Fibroblast of skin of right biceps (primary cell): ENCODE results near the gene SHQ1.
"Not testable (repeated sequence)": the region's sequence is repeated elsewhere in the genome, so short reads cannot be mapped to it uniquely, and the experiment has no call there.

Source experiments
- DNase-seq: peaks from one replicate; pipeline ENCODE4 v3.0.0-alpha.2; 2013

SHQ1 gene

GRCh38 chr3:72798552-72799195 lies 49.6 kb downstream of the SHQ1 start:
- peak; percentile 34 for DNase-seq

GRCh38 chr3:72797773-72798543 lies 50.3 kb downstream of the SHQ1 start:
- DNase-seq = peak; percentile 79

DNA sequence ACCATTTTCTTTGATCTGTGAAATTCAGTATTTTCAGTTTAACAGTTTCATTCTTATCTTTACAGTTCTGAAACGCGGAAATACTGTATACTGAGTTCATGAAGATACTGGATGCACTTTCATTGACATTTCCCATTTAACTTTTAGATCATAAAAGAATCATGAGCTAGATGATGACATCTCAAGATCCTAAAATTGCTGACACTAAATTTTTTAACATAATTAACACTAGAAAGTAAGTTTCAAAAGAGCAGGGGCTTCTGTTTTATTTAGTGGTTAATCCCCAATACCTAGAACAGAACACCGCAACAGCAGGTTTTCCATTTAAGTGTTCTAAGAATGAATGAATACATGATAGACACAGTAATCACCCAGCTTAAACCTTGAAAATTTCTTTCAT lies 54.2 kb downstream of the SHQ1 start:
- DNase-seq = no peak

DNA sequence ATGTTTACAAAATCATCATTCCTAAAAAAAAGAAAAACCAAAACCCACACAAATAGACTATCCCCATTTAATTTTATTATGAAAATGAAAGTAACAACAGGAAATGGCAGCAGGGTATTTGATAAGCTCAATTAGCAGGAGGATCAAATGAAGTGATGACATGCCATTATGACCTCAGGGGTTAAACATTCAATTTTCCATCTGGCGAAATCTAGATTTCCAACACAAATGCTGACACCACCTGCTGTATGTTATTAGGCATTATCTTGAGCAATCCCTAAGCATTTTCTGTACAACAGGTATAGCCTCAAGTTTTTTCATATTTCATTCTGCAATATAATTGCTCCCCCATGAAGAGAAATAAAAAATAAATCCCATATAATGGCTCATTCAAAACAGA lies 57.1 kb downstream of the SHQ1 start:
- peak; percentile 18 for DNase-seq

- no peak for DNase-seq
These were observed 58.5 kb downstream of the SHQ1 start for GRCh38 chr3:72789786-72790185.

DNA sequence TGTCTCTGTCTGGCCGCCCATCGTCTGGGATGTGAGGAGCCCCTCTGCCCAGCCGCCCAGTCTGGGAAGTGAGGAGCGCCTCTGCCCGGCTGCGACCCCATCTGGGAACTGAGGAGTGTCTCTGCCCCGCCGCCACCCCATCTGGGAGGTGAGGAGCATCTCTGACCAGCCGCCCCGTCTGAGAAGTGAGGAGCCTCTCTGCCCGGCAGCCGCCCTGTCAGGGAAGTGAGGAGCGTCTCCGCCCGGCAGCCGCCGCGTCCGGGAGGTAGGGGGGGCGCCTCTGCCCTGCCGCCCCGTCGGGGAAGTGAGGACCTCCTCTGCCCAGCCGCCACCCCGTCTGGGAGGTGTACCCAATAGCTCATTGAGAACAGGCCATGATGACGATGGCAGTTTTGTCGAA lies 60.0 kb downstream of the SHQ1 start:
- not testable (repeated sequence) for DNase-seq

DNA sequence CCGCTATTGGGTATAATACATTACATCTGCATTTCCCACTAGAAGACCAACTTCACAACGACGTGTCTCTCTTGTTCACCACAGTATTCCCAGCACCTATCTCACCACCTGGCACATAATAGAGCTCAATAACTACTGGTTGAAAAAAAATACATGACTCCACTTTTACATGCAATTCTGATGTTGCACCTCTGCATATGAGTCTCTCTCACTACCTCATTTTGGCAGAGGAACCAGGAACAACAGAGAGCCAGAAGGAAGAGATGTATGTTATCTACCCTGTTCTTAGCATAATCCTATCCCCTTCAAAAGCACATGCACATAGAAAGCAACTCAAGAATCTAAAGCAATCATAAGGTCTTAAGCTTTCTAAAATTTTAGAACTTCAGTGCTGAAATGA lies 61.6 kb downstream of the SHQ1 start:
- DNase-seq = no peak

- no peak for DNase-seq
These were observed 64.0 kb downstream of the SHQ1 start for GRCh38 chr3:72784226-72784625.

DNA sequence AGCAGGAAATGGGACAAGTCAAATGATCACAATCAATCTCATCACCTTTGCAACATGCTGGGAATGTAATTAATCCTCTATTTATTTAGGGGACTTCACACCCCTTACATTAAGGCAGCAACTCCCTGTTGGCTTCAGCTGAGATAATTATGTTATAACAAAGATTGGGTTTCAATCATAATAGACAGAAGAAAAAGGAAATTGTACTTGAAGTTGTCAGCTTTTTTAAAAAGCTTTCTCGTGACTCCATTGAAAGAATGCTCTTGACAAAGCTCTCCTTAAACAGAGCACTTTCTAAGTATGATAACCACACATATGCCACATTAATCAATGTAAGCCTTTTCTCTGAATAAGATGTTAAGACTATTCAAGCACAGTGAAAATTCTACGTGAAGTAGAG lies 65.7 kb downstream of the SHQ1 start:
- DNase-seq = no peak

DNA sequence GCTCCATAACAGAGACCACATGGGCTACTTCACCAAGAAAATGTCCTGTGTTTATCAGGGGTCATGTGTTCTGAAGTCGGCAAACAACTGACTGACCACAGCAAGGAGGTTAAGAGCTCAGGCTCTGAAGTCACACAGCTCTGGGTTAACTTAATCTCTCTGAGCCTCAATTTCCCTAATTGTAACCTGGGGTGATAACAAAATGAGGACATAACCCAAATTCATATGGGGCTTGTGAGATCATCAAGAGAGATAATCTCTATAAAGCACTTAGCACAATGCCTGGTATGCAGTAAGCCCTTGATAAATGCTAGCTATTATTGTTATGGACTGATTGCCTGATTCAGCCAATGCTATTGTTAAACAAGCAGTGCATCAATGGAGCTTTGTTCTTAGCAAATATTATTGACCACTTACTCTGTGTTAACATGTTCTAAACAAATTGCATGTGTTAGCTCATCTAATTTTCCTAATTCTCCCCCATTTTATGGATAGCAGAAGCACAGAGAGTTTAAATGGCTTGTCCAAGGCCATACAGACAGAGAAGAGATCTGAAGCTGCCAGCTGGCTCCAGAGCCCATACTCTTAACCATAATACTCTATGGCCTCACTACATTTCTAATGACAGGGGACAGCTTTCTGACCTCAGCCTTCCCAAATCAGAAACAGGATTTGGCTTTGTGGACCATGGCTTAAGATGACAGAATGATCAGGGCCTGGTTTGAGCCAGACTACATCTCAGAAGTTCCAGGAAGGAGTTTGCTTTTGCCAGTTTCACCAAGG lies 78.3 kb downstream of the SHQ1 start:
- no peak for DNase-seq

GRCh38 chr3:72768936-72769335 lies 79.3 kb downstream of the SHQ1 start:
- DNase-seq = no peak

DNA sequence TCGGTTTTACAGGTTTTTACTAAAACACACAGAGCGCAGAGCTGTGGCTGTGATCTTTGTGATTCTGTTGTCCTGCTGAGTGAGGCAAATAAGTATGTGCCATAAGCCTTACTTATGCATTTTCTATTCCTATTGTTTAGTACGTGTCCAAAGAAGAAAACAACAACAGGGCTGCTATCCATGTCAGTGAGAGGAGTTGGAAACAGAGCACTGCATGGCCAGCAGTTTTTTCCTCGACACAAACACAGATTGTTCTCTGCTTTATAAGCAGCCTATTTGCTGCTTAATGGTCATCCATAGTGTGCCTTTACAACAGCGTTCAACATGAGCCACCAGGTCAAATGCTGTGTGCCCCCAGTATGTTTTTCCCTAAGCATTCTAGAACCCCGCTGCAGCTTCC lies 79.8 kb downstream of the SHQ1 start:
- no peak for DNase-seq

DNA sequence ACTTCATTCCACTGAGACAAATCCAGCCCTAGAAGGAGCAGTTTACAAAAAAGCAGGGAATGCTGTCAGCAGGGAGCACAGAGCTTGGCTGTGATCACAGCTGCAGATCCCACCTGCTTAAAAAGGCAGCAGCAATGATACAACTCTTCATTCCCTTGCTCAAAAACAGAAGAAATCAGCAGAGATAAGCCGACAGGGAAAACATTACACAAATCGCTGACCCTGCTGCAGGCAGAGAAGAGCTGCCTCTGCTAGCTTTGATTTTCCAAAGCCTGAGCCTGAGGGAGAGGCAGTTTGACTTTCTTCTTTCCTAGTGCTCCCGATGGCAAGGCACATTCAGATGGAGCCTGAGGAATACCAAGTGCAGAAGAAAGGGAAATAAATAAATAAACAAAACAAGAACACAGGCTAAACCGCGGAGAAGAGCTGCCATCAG lies 80.2 kb downstream of the SHQ1 start:
- DNase-seq = no peak

GRCh38 chr3:72766866-72767265 lies 81.4 kb downstream of the SHQ1 start:
- DNase-seq = no peak

DNA sequence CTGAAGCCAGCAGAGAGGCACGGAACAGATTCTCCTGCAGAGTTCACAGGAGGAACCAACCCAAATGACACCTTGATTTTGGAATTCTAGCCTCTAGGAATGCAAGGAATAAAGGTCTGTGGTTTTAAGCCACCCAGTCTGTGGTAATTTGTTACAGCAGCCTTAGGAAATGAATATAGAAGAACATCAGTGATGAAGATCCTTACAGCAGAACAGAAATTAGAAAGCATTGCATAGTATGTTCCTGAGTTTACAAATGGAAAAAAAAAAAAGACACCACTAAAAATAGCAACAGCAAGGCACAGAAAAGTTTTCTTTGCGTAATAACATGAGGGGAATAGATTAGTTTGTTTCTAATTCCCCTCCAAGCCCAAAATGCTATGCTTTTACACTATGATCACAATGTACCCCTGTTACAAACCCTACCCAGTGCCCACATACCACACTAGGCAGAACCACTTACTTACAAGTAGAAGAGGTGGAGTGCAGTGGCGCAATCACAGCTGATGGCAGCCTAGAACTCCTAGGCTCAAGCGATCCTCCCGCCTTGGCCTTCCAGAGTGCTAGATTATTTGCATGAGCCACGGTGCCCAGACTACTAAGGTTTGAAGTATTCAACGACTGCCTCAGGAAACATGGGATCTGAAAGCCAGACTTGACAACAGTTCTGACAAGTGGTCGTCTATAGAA lies 84.3 kb downstream of the SHQ1 start:
- DNase-seq = peak; percentile 41

DNA sequence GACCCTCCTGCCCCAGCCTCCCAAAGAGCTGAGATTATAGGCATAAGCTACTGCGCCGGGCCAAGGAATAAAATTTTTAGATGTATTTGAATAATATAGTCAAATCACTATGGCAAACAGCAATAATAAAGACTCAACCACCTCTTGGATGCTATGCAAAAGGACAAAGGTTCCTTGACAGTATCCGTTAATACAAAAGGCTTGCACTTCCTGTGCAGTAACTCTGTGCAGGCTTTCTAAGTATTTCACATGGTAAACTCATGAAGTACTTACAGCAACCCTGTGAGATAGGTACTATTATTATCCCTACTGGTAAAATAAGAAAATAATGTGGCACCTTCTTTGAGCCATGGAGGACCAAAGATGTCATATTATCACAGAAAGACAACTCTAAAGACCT lies 86.8 kb downstream of the SHQ1 start:
- DNase-seq = no peak

DNA sequence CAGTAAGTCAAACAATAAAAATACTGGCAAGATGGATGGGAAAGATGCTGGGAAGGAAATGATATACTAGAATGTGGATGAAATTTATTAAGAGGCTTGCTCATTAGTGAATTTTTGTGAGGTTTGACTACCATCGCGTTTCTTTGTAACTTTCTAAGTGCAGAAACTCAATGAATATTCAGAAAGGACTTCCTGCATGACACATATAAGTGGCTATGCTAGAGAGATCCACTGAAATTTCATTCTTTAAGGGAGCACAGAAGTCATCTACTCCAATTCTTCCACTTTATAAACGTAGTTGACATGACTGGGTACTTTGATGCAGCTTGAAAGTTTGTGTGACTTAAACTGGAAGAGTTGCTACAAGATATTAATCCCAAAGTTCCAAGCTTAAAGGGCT lies 88.0 kb downstream of the SHQ1 start:
- DNase-seq = no peak

- peak; percentile 43 for DNase-seq
These were observed 91.3 kb downstream of the SHQ1 start for GRCh38 chr3:72756900-72757299.

DNA sequence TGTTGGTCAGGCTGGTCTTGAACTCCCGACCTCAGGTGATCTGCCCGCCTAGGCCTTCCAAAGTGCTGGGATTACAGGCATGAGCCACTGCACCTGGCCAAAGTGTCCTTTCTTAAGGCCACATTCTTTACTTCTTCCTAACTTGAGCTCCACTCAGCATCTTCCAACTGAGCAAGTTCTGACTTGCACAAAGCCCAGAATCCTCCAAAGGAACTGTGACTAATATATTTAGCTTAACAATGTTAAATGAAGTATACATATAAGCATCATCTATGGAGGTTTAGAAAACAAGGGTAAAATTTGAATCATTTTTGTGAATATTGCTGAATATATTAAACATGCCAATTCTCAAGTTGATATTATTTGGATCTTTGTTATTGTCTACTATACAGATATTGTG lies 93.7 kb downstream of the SHQ1 start:
- no peak for DNase-seq

DNA sequence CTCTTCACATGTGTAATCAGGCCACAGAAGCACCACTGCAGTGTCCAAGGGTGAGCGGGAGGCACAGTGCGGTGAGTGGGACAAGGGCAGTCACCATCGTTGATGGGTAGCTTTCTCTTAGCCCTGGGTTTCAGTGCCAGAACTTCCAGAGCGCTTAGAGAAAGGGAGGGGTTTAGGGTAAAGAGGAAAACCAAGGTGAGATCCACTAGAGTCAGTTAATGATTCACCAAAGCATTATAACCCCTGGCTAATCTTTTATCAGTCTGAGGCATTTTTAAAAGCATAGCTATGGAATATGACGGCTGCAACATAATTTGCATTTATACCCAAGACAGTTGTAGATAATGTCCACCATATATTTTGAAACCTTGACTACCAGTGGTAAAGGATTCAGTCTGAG lies 94.8 kb downstream of the SHQ1 start:
- no peak for DNase-seq

GRCh38 chr3:72750405-72750965 lies 97.8 kb downstream of the SHQ1 start:
- no peak for DNase-seq

- DNase-seq = no peak
These were observed 99.6 kb downstream of the SHQ1 start for GRCh38 chr3:72748659-72749058.
